ENCODE measurements around the gene CUX1. TPM values are rescaled to one million over a fixed set of nuclear protein-coding genes. Genes with fewer than 3 reads are reported as not detected.
"Not testable (repeated sequence)": the region's sequence is repeated elsewhere in the genome, so short reads cannot be mapped to it uniquely, and the experiment has no call there.

Gene CUX1
- polyA plus RNA-seq, 1 experiment = 29.7 TPM

DNA sequence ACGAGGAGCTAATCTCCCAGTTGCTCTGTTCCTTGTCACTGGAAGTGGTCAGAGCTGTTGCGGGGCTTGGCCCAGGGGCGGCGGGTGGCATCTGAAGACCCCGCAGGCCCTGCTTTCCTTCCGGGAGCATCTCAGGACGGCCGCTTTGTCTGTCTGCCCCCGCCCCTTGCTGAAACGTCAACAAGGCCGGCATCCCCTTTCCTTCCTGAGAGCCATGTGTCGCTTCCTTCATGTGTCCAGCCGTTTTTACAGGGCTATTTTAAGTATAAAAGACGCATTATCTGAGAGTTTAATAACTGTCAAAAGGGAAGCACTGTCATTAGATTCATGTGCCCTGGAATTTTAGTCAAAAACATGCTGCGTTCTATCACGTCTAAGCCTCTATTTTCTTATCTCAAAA, 110.4 kb downstream of the CUX1 start:
- Histone ChIP-seq H3K27me3 (ENCODE audit: control insufficient read depth, insufficient read depth, low read length) (no peaks in the 10 kb centered on the region), H3K9me3 (ENCODE audit: control insufficient read depth, insufficient read depth, low read length) (peaks cover 15% of the 10 kb centered on the region), H3K4me3 (ENCODE audit: low read depth, low read length) (no peak overlapping the region), H3K27ac (ENCODE audit: low read depth, low read length) (no peak overlapping the region)
- ChIA-PET CTCF (no interaction called here), POLR2A (no interaction called here)
- no peak for DNase-seq (ENCODE audit: low read depth, low spot score)
- TF ChIP-seq, protein P1, sequence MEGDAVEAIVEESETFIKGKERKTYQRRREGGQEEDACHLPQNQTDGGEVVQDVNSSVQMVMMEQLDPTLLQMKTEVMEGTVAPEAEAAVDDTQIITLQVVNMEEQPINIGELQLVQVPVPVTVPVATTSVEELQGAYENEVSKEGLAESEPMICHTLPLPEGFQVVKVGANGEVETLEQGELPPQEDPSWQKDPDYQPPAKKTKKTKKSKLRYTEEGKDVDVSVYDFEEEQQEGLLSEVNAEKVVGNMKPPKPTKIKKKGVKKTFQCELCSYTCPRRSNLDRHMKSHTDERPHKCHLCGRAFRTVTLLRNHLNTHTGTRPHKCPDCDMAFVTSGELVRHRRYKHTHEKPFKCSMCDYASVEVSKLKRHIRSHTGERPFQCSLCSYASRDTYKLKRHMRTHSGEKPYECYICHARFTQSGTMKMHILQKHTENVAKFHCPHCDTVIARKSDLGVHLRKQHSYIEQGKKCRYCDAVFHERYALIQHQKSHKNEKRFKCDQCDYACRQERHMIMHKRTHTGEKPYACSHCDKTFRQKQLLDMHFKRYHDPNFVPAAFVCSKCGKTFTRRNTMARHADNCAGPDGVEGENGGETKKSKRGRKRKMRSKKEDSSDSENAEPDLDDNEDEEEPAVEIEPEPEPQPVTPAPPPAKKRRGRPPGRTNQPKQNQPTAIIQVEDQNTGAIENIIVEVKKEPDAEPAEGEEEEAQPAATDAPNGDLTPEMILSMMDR (IDR thresholded peaks at IDR 0.05; ENCODE audit: low read depth, low read length) = no peak

DNA sequence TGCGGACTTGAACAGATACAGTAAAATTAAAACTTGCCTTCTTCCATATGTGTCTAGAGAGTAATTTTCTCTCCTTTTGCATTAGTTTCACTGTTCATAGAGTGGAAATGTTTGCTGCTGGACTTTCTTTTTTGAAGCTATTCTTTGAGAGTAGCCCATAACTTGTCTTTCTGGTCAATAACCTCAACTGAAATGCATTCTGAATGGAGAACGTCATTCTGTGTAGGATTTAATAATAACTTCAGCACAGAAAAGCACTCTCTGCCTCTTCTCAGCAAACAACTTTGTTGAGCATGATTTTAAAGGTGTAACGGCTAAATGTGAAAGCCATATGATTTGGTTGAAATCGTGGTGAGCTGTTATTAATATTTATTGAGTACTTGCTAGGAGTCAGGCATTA, 111.8 kb downstream of the CUX1 start:
- TF ChIP-seq, protein P1 (IDR thresholded peaks at IDR 0.05; ENCODE audit: low read depth, low read length) = no peak
- CTCF ChIA-PET = no interaction called here
- POLR2A ChIA-PET = no interaction called here

DNA sequence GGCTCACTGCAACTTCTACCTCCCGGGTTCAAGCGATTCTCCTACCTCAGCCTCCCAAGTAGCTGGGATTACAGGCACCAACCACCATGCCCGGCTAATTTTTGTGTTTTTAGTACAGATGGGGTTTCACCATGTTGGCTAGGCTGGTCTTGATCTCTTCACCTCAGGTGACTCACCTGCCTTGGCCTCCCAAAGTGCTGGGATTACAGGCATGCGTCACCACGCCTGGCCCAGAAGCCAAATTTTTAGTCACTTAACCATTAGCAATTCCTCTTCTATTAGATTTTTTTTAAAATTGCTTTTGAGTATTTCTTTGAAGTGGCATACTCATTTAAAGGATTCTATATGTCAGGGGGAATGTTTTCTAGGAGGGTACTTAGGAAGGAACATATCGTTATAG, 112.5 kb downstream of the CUX1 start:
- H3K27me3 ChIP-seq (ENCODE audit: control insufficient read depth, insufficient read depth, low read length); H3K27ac ChIP-seq (ENCODE audit: low read depth, low read length); DNase-seq (ENCODE audit: low read depth, low spot score); CTCF ChIA-PET; POLR2A ChIA-PET; H3K4me3 ChIP-seq (ENCODE audit: low read depth, low read length): not testable (repeated sequence)
- peaks cover 15% of the 10 kb centered on the region for H3K9me3 ChIP-seq (ENCODE audit: control insufficient read depth, insufficient read depth, low read length)

More for the DNA sequence above, 111.8 kb downstream of the CUX1 start:
- no peak for DNase-seq (ENCODE audit: low read depth, low spot score)
- Histone ChIP-seq H3K9me3 (ENCODE audit: control insufficient read depth, insufficient read depth, low read length) (peaks cover 15% of the 10 kb centered on the region), H3K4me3 (ENCODE audit: low read depth, low read length) (no peak overlapping the region), H3K27ac (ENCODE audit: low read depth, low read length) (no peak overlapping the region), H3K27me3 (ENCODE audit: control insufficient read depth, insufficient read depth, low read length) (no peaks in the 10 kb centered on the region)

DNA sequence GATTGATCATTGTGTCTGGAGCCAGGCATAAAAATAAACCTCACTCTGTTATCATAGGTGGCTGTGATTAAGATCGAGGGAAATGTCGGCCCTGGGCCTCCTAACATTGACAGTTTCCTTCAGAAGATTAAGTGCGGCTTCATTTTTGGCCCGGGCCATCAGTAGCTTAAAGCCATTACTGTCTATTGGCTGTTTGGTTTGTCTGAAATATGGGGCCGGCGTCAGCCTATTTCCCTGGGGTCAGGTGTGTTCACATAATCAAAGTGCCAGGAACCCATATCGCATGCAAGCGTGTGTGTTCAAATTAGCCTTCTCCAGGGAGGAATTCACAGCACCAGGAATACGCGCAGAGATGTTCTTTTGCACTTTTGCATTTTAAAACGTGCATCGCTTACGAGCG, 114.7 kb downstream of the CUX1 start:
- Histone ChIP-seq H3K9me3 (ENCODE audit: control insufficient read depth, insufficient read depth, low read length) (peaks cover 15% of the 10 kb centered on the region), H3K4me3 (ENCODE audit: low read depth, low read length) (no peak overlapping the region), H3K27me3 (ENCODE audit: control insufficient read depth, insufficient read depth, low read length) (no peaks in the 10 kb centered on the region), H3K27ac (ENCODE audit: low read depth, low read length) (no peak overlapping the region)
- ChIA-PET POLR2A (no interaction called here), CTCF (interaction anchor here (0.6 kb wide), 1 partner anchor 135 kb away, joined by 5 read pairs; no protein-coding TSS in a partner anchor)
- no peak for DNase-seq (ENCODE audit: low read depth, low spot score)
- TF ChIP-seq, protein P1 (IDR thresholded peaks at IDR 0.05; ENCODE audit: low read depth, low read length) = no peak

DNA sequence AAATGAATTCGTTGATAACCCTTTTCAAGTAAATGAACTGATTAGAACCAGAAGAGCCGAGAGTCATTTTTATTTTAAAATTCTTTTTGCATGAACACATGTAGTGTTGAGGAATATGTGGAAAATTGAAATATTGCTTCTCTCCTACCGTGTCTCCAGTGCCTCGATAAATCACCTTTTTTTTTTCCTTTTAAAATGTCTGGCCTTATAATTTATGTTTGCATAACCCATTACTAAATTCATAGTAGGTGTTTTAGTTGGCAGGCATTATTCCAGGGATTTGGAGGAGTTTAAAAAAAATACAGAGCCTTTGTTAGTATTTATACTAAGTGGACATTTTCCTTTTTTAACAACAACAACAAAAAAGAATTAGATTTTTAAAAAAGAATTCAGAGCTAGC, 115.6 kb downstream of the CUX1 start:
- CTCF ChIA-PET = no interaction called here
- TF ChIP-seq, protein P1 (IDR thresholded peaks at IDR 0.05; ENCODE audit: low read depth, low read length) = no peak
- DNase-seq (ENCODE audit: low read depth, low spot score) = no peak

DNA sequence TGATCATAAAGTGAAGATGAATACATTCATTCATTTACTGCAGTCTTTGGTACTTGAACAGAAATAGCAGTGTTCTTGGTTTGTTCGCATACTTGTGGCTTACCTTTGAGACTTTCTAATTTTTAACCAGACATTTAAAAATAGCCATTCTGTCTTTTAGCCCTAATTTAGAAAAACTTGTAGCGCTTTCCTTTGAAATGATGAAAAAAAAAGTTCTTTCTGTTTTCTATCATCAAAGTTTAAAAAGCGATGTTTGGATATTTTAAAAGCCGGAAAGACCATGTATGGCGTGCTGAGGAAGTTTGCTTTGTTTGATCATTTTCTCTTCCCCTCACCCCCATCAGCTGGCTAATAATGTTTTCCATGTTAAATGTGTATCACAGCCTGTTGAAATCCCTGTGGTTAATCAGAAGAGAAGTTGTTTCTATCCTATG, 116.3 kb downstream of the CUX1 start:
- ChIA-PET POLR2A (no interaction called here), CTCF (no interaction called here)
- TF ChIP-seq, protein P1 (IDR thresholded peaks at IDR 0.05; ENCODE audit: low read depth, low read length) = no peak
- H3K4me3 ChIP-seq (ENCODE audit: low read depth, low read length) = no peak overlapping the region
- DNase-seq (ENCODE audit: low read depth, low spot score) = no peak
- H3K27ac ChIP-seq (ENCODE audit: low read depth, low read length) = no peak overlapping the region
- H3K9me3 ChIP-seq (ENCODE audit: control insufficient read depth, insufficient read depth, low read length) = peaks cover 15% of the 10 kb centered on the region
- no peaks in the 10 kb centered on the region for H3K27me3 ChIP-seq (ENCODE audit: control insufficient read depth, insufficient read depth, low read length)

More for the DNA sequence above, 115.6 kb downstream of the CUX1 start:
- Histone ChIP-seq H3K27me3 (ENCODE audit: control insufficient read depth, insufficient read depth, low read length) (no peaks in the 10 kb centered on the region), H3K4me3 (ENCODE audit: low read depth, low read length) (no peak overlapping the region), H3K27ac (ENCODE audit: low read depth, low read length) (no peak overlapping the region), H3K9me3 (ENCODE audit: control insufficient read depth, insufficient read depth, low read length) (peaks cover 15% of the 10 kb centered on the region)
- POLR2A ChIA-PET = no interaction called here

Measured in AG04450 (cell line).